NCI-H2081 (cell line): ENCODE data around the gene ZNF681.
"Not testable (repeated sequence)": the region's sequence is repeated elsewhere in the genome, so short reads cannot be mapped to it uniquely, and the experiment has no call there.

ENCODE experiments used
- DNase-seq, 2 experiments: peaks; one replicate each; lab custom pipeline; 2025; lab: John Stamatoyannopoulos, UW

Gene ZNF681

DNA sequence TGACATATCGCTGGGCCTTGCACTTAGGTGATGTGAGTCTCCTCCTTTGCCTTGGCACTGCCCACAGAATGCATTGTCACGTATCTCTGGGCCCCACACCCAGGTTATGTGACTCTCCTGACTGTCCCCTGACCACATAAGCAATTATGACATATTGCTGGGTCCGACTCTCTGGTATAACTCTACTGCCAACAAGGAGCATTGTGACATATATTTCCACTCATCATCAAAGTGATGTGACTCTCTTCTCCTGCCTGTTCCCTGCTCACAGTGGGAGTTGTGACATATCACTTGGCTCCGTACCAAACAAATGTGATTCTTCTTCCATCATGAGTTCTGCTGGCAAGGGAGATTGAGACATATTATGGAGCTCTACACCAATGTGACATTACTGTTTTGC lies 15.4 kb upstream of the ZNF681 start:
- no peak for DNase-seq

DNA sequence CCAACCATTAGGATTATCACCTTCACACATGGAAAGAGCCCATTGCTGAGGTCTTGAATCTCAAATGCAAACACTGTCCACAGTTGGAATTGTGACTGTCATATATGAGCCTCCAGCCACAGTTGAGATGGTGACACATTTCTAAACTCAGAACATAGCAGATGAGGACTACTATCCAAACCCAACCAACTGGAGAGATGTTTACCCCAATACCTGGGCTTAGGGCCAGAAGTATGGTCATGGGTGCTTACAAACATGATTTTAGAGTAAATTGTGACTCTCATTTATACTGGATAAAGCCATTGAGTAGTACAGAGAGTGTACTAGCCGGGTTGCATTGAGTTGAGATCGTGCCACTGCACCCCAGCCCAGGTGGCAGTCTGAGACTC lies 14.0 kb upstream of the ZNF681 start:
- no peak for DNase-seq

DNA sequence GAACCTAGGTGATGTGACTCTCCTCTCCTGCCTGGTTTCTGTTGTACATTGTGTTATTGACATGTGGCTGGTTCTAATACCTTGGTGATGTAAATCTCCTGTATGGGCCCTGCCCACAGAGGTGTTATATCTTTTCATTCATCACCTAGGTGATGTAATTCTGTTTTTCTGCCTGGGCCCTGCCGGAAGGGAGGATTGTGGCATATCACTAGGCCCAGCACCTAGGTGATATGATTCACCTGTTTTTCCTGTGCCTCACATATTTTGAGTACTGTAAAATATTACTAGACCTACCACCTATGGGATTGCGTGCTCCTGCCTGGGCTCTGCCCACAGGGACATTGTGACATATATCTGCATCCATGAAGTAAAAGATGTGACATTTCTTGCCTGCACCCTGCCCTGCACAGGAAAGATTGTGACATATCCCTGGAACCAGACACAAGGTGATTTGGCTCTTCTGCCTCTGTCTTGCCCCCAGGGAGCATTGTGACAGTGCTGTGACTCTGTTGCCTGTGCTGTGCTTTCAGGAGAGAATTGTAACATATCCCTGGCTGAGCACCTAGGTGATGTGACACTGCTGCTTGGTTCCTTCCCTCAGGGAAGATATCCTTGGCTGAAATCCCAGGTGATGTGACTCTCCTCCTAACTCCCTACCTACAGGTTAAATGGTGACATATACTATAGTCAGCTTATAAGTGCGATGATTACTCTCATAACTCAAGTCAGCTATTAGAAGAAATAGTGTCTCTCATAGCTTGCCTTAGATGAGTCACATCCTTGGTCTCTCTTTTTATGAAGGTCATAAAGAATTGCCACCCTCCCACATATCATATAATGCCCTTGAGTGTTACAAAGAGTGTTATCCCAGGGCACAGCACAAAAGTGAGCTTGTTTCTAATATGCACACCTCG lies 13.3 kb upstream of the ZNF681 start:
- DNase-seq, result no peak

DNA sequence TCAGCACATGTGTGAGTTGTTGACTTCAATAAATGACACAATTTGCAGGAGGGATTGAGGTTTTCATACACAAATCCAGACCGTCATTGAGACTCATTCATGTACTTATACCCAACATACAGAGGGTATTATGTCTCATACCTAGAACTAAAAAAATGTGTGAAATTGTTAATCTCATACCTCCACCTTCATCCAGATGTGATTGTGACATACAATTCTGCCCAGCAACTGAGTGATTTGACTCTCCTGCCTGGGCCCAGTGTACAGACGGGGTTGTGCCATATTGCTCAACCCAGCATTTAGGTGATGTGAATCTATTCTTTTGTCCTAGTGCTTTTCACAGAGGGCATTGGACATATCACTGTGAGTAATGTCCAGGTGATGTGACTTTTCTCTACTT lies 12.6 kb upstream of the ZNF681 start:
- DNase-seq, result no peak

DNA sequence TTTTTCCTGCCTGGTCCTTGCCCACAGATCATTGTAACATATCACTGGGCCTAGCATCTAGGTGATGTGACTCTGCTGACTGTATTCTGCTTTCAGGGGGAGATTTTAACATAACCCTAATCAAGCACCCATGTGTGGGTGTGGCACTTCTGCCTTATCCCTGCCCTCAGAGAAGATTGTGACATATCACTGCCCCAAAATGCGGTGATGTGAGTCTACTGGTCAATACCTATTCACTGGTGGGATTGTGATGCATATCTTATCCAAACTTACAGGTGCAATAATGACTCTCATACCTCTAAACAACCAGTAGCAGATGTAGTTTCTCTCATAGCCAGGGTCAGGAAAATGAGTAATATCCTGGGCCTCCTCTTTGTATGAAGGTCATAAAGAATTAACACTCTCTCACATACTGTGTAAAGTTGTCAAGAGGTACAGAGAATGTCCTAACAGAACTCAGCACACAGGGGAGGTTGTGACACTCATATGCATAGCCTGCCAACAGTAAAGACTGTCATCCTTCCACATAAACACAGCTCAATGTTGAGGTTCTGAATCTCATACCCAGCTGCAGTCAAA lies 12.1 kb upstream of the ZNF681 start:
- DNase-seq, result no peak

DNA sequence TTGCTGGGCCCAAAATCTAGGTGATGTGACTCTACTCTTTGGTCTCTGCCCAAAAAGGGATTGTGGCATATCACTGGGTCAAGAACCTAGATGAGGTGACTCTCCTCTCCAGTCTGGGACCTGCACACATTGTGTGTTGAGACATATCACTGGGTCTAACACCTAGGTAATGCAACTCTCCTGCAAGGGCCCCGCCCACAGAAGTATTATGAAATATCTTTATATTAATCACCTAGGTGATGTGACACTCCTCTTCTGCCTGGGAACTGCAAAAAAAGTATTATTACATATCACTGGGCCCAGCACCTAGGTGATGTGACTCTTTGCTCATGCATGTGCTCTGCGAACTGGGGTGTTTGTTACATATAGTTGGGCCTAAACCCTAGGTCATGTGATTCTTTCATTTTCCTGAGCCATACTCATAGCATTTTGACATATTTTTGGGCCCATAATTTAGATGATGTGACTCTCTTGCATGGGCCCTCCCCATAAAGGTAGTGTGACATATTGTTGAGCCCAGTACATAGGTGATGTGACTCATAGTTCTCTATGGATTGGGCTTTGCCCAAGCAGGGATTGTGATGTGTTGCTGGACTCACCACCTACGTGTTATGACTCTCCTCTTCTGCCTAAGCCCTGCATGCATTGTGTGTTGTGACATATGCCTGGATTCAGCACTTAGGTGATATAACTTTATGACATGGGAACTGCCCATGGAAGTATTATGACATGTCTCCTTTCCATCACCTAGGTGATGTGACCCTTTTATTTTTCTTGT lies 11.2 kb upstream of the ZNF681 start:
- no peak for DNase-seq

DNA sequence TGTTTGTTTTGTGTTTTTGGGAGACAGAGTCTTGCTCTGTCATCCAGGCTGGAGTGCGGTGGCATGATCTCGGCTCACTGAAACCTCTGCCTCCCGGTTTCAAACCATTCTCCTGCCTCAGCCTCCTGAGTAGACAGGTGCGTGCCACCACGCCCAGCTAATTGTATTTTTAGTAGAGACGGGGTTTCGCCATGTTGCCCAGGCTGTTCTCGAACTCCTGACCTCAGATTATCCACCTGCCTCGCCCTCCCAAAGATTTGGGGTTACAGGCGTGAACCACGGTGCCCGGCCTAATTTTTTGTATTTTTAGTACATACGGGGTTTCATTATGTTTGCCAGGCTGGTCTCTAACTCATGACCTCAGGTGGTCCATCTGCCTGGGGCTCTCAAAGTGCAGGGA lies 8.3 kb upstream of the ZNF681 start:
- no peak for DNase-seq

DNA sequence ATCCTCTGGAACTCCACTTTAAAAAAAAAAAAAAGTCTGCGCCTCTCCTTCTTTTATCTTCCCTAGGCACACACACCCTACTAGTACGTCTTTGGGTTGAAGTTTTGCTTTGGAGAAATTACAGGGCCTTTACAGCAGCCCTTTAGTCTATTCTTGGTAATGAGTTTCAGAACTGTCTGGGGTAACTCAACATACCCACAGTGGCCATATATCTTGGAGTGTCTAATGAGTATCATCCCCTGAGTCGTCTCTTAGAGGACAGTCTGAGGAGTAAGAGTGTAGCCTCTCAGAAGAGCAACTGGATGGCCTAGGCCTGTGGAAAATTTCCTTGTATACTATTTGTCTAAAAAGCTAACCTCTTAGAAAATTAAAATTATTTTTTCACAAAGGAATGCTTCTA lies 6.1 kb upstream of the ZNF681 start:
- DNase-seq, result no peak

DNA sequence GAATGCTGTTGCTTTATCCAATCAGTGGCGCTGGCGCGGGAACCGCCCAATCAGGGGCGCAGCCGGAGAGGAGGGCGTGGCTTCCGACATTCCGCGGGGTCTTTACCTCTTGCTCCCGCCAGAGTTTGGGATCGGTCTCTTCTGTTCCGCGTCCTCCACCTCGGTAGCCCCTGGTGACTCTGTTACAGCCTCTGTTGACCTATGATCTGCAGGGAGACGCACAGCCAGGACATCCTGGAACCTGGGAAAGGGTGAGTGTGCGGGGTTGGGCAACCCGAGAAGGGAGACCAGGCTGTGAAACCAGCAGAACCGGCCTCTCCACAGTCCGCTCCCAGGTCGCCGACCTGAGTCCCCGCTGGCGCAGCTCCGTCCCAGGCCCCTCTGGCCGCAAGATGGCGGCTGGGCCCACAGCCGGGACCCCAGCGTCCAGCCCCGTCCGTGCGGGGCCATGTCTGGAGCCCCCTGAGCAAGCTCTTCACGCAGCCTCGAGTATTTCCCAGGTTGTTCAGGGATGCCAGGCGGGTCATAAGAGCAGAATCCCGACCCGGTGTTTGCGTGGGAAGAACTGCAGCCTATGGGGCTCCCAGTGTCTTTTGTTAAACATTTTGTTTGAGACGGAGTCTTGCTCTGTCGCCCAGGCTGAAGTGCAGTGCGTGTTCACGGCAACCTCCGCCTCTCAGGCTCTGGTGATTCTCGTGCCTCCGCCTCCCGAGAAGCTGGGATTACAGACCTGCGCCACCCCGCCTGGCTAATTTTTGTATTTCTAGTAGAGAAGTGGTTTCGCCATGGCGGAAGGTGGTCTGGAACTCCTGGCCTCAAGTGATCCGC lies 4.4 kb upstream of the ZNF681 start:
- DNase-seq, result peak; percentile 42 to 72

DNA sequence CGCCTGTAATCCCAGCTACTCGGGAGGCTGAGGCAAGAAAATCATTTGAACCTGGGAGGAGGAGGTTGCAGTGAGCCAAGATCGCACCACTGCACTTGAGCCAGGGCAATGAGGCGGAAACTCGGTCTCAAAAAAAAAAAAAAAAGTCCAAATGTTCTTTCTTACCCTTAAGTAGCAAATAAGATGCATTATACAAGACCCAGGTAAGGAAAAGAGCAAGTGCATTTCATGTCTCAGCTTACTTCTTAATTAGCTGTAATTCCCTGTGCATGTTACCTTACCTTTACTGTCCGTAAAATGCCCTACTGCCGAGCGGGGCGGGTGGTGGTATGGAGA lies 3.8 kb upstream of the ZNF681 start:
- DNase-seq, result no peak

DNA sequence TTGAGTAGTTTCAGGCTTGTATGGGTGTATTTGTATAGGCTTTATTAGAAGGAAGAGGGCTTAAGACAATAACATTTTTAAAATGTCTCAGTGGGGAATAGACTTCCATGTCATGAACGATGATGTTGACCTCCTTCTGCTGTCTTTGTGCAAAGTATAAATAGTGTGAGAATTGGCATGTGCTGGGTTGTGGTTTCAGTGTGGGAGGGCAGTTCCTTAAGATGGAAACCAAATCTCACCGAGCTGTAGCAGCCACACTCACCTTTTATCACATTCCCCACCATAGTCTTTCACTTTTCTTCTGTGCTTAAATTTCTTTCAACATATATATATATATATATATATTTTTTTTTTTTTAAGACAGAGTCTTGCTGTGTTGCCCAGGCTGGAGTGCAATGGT lies 1.6 kb upstream of the ZNF681 start:
- not testable (repeated sequence) for DNase-seq

DNA sequence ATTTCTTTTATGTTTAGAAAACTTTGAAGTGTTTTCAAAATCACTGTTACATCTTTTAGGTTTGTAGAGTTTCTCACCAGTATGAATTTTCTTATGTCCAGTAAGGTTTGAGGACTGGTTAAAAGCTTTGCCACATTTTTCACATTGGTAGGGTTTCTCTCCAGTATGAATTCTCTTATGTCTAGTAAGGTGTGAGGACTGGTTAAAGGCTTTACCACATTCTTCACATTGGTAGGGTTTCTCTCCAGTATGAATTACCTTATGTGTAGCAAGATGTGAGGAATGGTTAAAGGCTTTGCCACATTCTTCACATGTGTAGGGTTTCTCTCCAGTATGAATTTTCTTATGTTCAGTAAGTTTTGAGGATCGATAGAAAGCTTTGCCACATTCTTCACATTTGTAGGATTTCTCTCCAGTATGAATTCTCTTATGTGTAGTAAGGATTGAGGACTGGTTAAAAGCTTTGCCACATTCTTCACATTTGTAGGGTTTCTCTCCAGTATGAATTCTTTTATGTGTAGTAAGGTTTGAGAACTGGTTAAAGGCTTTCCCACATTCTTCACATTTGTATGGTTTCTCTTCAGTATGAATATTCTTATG lies 15.0 kb downstream of the ZNF681 start:
- not testable (repeated sequence) for DNase-seq

DNA sequence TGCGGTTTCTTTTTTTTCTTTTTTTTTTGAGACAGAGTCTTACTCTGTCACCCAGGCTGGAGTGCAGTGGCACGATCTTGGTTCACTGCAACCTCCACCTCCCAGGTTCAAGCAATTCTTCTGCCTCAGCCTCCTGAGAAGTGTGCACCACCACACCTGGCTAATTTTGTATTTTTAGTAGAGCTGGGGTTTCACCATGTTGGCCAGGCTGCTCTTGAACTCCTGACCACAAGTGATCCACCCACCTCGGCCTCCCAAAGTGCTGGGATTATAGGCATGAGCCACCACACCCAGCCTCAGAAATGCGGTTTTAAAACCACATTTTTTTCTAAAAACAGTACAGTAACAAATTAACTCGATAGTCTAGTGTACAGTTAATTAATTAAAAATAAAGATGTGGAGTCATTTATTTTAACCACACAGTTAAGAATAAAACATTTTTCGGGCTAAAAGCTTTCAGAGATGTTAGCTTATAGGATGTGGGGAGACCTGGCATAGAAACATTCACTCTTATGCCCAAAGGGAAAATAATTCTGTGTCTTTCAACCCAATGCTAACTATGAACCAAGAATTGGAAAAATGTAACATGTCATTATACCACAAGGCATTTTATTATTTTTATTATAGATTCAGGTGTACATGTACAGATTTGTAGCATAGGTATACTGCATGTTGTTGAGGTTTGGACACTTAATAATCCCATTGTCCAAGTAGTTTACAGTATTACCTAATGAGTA lies 27.8 kb downstream of the ZNF681 start:
- DNase-seq, result not testable (repeated sequence)

DNA sequence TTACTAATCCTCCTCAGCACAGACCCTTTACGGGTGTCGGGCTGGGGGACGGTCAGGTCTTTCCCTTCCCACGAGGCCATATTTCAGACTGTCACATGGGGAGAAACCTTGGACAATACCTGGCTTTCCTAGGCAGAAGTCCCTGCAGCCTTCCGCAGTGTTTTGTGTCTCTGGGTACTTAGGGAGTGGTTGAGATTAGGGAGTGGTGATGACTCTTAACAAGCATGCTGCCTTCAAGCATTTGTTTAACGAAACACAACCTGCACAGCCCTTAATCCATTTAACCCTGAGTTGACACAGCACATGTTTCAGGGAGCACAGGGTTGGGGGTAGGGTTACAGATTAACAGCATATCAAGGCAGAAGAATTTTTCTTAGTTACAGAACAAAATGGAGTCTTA lies 34.5 kb downstream of the ZNF681 start:
- DNase-seq, result not testable (repeated sequence)

DNA sequence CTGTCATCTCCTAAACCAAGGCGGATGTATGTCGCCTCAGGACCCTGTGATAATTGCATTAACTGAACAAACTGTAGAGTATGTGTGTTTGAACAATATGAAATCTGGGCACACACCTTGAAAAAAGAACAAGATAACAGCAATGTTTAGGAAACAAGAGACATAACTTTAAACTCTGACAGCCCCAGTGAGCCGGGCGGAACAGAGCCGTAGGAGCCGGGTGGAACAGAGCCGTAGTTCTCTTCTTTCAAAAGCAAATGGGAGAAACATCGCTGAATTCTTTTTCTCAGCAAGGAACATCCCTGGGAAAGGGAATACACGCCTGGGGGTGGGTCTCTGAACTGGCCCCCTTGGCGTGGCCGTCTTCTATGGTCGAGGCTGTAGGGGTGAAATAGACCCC lies 39.9 kb downstream of the ZNF681 start:
- DNase-seq, result no peak

DNA sequence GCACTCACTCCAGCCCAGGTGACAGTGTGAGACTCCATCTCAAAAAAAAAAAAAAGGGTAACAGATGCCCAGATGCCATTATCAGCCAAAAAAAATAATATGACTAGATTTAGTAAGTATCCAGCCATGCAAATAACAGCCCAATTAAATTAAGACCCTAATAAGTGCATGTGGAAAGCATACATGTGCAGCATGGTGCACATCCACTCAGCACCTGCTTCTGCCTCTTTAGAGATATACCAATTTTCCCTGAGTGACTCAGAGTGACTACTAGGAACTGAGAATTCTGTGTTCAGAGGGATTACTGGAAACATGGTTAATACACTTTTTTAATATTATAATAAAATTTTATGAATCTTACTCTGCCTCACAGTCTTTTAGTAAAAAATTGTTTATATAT lies 41.9 kb downstream of the ZNF681 start:
- no peak for DNase-seq

DNA sequence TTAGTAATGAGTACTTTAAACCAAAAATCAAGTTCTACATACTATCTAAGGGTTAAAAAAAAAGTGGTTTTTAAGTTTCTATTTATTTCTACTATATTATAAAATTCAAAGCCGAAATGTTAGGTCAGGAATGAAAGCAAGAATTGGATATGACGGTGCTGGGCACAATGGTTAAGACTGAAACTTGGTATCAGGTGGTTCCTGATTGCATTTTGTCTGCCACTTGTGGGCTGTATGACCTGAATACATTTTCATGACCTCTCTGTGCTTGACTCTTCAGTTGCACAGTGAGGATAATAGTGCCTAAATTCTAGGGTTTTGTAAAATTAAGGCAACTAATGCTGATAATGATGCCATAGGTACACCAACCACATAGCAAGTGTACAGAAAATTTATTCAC lies 49.3 kb downstream of the ZNF681 start:
- DNase-seq, result no peak

DNA sequence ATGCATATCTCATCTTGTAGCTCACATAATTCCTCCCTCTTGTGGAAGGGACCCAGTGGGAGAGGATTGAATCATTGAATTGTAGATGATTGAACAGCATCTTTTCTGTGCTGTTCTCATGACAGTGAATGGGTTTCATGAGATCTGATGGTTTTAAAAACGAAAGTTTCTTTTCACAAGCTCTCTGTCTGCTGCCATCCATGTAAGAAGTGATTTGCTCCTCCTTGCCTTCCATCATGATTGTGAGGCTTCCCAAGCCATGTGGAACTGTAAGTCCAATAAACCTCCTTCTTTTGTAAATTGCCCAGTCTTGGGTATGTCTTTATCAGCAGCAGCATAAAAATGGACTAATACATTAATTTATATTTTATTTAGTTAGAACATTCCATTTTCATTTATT lies 52.0 kb downstream of the ZNF681 start:
- no peak for DNase-seq

DNA sequence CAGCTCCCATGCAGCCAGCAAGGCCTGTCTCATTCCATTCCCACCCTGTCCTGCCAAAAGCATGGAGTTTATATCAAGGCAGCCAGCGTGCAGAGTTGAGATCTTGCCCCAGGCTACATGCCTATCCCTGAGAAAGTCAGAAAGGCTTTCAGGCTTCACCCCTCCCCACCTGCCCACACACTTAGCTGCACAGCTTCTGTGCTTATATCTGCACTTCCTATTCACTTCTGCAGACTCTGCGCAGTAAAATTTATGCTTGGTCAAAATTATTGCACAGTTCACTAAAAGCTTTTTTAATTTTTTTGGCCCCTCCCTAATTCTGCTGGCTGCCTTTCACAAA lies 59.2 kb downstream of the ZNF681 start:
- DNase-seq, result no peak

DNA sequence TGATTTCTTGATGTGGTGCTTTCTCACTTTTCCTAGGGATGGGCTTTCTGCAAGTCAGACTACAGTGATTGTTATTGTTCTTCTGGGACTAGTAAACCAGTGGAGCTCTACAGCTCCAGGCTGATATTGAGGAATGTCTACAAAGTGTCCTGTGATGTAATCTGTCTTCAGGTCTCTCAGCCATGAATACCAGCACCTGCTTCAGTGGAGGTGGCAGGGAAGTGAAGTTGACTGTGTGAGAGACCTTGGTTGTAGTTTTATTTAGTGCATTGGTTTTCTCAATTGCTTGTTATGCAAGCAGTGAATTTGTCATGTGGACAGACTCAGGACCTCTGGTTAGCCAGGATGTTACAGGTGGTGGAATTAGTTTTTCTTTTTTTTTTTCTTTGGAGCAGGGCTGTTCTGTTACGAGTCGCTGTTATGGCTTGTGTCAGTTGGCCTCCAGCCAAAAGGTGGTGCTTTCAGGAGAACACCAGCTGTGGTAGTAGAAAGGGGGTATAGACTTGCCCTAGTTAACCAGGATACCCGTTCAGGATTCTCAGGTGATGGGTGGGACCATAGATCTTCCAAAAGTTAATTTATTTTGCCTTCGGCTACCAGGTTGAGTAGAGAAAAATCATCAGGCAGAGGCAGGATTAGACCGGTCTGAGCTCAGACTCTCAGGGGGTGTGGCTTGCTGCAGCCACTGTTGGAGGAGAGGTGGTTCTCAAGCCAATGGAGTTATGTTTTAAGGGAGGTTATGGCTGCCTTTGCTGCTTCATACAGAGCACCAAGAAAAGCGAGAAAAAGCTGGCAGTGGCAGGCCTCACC lies 59.8 kb downstream of the ZNF681 start:
- no peak for DNase-seq
